PC-9 (cell line): Measurements from ENCODE around the gene FAM180A. TPM values are rescaled to one million over a fixed set of nuclear protein-coding genes. Genes with fewer than 3 reads are reported as not detected.
A peak's percentile ranks its signal among the peaks of the same experiment; 100 is the strongest.

ENCODE experiments used
- BruUV-seq: library from RNA; stranded (reverse); fragments of 400-500 nt; replicated peaks from 2 replicates; lab custom pipeline; 2021; lab: Mats Ljungman, UMichigan
- CTCF ChIA-PET: fragments of 300-600 bp; sonication (Branson Sonifier 250); formaldehyde crosslinking; loops from one replicate; lab custom pipeline; 2022; ENCODE audit warnings: antibody characterized with exemption; lab: Charles Lee
- POLR2A ChIA-PET: fragments of 300-600 bp; sonication (Branson Sonifier 250); formaldehyde crosslinking; loops from one replicate; lab custom pipeline; 2022; ENCODE audit warnings: antibody characterized with exemption; ENCODE audit not compliant: unreplicated experiment; lab: Charles Lee
- DNase-seq, 2 experiments: peaks; one replicate each; pipeline versions ENCODE4 v3.0.0 to v3.0.0-alpha.2; 2015 to 2022; ENCODE audit warnings: mixed read lengths in 1 of 2
- H2AFZ ChIP-seq: fragments of 200-600 bp; sonication (generic); 2 replicates; pipeline ENCODE4 v1.8.1; 2017; ENCODE audit warnings: antibody characterized with exemption
- H3F3A ChIP-seq: fragments of 200-600 bp; sonication (generic); 2 replicates; pipeline ENCODE4 v1.8.1; 2017; ENCODE audit warnings: antibody characterized with exemption, mild to moderate bottlenecking, low read depth; ENCODE audit not compliant: insufficient read depth
- H3K27ac ChIP-seq: fragments of 200-600 bp; sonication (generic); 2 replicates; pipeline ENCODE4 v1.6.1; 2016; ENCODE audit warnings: mixed run types
- H3K27me3 ChIP-seq: fragments of 200-600 bp; sonication (generic); 2 replicates; pipeline ENCODE4 v1.6.1; 2016; ENCODE audit warnings: low read depth, mixed run types; ENCODE audit not compliant: insufficient read depth
- H3K36me3 ChIP-seq: fragments of 200-600 bp; sonication (generic); 2 replicates; pipeline ENCODE4 v1.6.1; 2016; ENCODE audit warnings: low read depth, mixed run types
- H3K4me1 ChIP-seq: fragments of 200-600 bp; sonication (generic); replicated peaks from 2 replicates; pipeline ENCODE4 v1.6.1; 2016; ENCODE audit warnings: mixed run types; ENCODE audit not compliant: insufficient read depth
- H3K4me2 ChIP-seq: fragments of 200-600 bp; sonication (generic); 2 replicates; pipeline ENCODE4 v1.6.1; 2017; ENCODE audit warnings: mixed run types
- H3K4me3 ChIP-seq: fragments of 200-600 bp; sonication (generic); 2 replicates; pipeline ENCODE4 v1.6.1; 2016; ENCODE audit warnings: mixed run types
- H3K79me2 ChIP-seq: fragments of 200-600 bp; sonication (generic); 2 replicates; pipeline ENCODE4 v1.6.1; 2017; ENCODE audit warnings: low read depth, mixed run types
- H3K9me2 ChIP-seq: fragments of 200-600 bp; sonication (generic); 2 replicates; pipeline ENCODE4 v1.8.1; 2017; ENCODE audit warnings: mild to moderate bottlenecking; ENCODE audit not compliant: insufficient read depth
- H3K9me3 ChIP-seq: fragments of 200-600 bp; sonication (generic); 2 replicates; pipeline ENCODE4 v1.8.1; 2016; ENCODE audit warnings: low read depth; ENCODE audit not compliant: insufficient read depth
- H4K20me1 ChIP-seq: fragments of 200-600 bp; sonication (generic); 2 replicates; pipeline ENCODE4 v1.8.1; 2017; ENCODE audit not compliant: insufficient read depth
- EZH2 ChIP-seq: fragments of 200-600 bp; sonication (generic); IDR thresholded peaks from 2 replicates; pipeline ENCODE4 v1.8.0; 2017; ENCODE audit warnings: antibody characterized with exemption, low read depth
- intact Hi-C: fragments of 100-400 bp; cut with micrococcal nuclease; formaldehyde crosslinking; loops from one replicate; pipeline ENCODE4 v1.10.0; 2022; ENCODE audit not compliant: unreplicated experiment
- total RNA-seq: library from RNA; stranded (reverse); gene quantifications from 2 replicates; pipeline ENCODE4 v1.2.3, GENCODE V29; 2021
- TF ChIP-seq, protein P1 (sequence below): fragments of 200-600 bp; sonication (generic); conservative IDR thresholded peaks from 2 replicates; pipeline ENCODE4 v1.6.1; 2017; ENCODE audit warnings: mixed run types, antibody characterized with exemption, mild to moderate bottlenecking, moderate library complexity

Gene FAM180A
- total RNA-seq, 1 experiment from 2014 or later: not detected

DNA sequence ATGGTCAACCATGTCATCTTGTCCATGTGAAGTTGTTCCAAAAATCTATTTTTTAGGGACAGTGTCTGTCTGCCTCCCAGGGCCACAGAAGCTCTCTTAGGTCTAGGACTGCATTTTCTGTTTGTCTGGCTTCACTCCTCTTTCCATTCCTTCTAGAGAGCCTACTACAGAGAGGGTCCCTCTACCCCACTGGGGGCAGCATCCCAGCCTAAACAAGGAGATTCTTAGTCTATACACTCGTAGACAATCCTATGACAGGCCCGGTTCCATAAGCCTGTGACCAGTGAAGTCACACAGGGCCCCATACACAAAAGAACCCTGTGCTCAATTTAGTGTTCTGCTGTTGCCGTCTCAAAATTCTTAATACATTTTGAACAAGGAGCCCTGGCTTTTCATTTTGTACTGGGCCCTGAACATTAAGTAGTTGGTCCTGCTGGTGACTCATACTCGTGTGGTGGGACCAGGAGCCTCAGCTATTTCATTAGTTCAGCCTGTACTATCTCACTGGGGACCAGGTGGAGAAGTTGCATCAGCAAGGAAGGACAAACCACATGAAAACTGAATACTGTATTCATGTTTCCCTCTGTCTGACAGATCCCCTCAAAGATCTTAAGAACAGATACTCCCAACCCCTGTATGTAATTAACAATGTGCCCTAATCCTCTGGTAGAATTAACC lies 23.5 kb upstream of the FAM180A start:
- Histone ChIP-seq H3K4me2 (0 out of 2 replicates have a peak overlapping the region, but pooled peaks have one; percentile 9), H3K27me3 (no peaks in the 10 kb centered on the region), H3K9me2 (no peaks in the 10 kb centered on the region), H3K4me1 (peaks cover 36% of the 10 kb centered on the region), H3K9me3 (peaks cover 5% of the 10 kb centered on the region; the same call in 1 of the 2 replicates), H3F3A (peaks cover 4% of the 10 kb centered on the region), H4K20me1 (no peaks in the 10 kb centered on the region), H3K4me3 (no peak overlapping the region), H2AFZ (peak overlapping the region; percentile 70), H3K79me2 (no peaks in the 10 kb centered on the region), H3K27ac (peak overlapping the region; percentile 77), H3K36me3 (no peaks in the 10 kb centered on the region)
- POLR2A ChIA-PET: interaction anchor here (0.6 kb wide), 1 partner anchor 253 kb away, joined by 18 read pairs; no protein-coding TSS in a partner anchor
- peak; percentile 21 to 76 for DNase-seq
- TF ChIP-seq, protein P1, sequence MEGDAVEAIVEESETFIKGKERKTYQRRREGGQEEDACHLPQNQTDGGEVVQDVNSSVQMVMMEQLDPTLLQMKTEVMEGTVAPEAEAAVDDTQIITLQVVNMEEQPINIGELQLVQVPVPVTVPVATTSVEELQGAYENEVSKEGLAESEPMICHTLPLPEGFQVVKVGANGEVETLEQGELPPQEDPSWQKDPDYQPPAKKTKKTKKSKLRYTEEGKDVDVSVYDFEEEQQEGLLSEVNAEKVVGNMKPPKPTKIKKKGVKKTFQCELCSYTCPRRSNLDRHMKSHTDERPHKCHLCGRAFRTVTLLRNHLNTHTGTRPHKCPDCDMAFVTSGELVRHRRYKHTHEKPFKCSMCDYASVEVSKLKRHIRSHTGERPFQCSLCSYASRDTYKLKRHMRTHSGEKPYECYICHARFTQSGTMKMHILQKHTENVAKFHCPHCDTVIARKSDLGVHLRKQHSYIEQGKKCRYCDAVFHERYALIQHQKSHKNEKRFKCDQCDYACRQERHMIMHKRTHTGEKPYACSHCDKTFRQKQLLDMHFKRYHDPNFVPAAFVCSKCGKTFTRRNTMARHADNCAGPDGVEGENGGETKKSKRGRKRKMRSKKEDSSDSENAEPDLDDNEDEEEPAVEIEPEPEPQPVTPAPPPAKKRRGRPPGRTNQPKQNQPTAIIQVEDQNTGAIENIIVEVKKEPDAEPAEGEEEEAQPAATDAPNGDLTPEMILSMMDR: no peak
- TF ChIP-seq EZH2: no peak
- CTCF ChIA-PET: interaction anchor here (1.3 kb wide), 1 partner anchor 99 kb away, joined by 4 read pairs; no protein-coding TSS in a partner anchor
- BruUV-seq: no TSS peak
- intact Hi-C loops: loop anchor here (5.0 kb wide), 1 partner anchor 60 kb away; no protein-coding TSS in a partner anchor

DNA sequence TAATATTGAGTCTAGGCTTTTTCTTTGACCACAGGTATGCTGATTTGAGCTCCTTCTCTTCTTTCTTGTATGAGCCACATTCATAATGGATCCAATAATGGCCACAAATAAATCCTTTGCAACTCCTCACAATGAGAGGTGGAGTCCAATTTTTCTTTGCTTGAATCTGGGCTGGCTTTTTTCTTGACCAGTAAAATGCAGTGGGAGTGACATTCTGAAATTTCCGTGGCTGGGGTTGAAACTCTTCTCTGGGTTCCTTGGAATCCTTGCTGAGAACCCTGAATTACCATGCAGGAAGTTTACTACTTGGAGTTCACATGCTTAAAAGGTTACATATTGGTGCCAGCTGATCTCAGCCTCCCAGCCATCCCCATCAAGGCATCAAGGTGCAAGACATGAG lies 22.4 kb upstream of the FAM180A start:
- Histone ChIP-seq H3K36me3 (no peaks in the 10 kb centered on the region), H3K9me2 (no peaks in the 10 kb centered on the region), H3K79me2 (no peaks in the 10 kb centered on the region), H3K9me3 (peaks cover 5% of the 10 kb centered on the region; the same call in 1 of the 2 replicates), H3K4me1 (peaks cover 36% of the 10 kb centered on the region), H3F3A (peaks cover 4% of the 10 kb centered on the region; the same call in 1 of the 2 replicates), H3K4me2 (no peak overlapping the region), H3K4me3 (no peak overlapping the region), H4K20me1 (no peaks in the 10 kb centered on the region), H3K27me3 (no peaks in the 10 kb centered on the region), H3K27ac (no peak overlapping the region), H2AFZ (no peak overlapping the region)
- ChIA-PET POLR2A (interaction anchor here (0.6 kb wide), 1 partner anchor 252 kb away, joined by 18 read pairs; no protein-coding TSS in a partner anchor), CTCF (no interaction called here)
- intact Hi-C loops: loop anchor here (5.0 kb wide), 1 partner anchor 59 kb away; no protein-coding TSS in a partner anchor
- DNase-seq: no peak
- TF ChIP-seq EZH2: no peak
- TF ChIP-seq, protein P1: no peak
- BruUV-seq: no TSS peak

DNA sequence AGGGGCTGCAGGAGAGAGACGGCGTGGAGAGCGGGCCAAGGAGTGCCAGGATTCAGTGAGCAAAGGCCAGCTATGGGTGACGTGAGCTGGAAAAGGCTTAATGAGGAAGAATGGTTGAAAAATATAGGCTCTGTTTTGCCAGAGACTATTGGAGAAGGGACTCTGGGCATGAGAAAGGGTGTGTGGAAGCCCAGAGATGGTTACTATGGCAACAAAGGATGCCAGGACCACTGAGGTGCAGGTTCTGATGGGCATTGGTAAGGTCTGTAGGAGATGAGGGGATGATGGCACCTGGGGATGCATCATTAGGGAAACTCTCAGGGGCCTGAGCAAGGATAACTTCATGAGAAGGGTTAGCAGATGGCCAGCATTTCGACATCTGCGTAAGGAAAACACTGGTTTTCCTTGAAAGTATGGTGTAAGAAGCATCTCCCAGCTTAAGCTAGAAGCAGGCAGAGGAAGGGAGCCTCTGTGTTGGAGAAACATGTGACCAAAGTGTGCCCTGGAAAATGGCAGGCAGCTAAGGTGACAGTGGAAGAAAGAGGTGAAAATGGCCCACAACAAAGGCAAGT lies 21.6 kb upstream of the FAM180A start:
- no peaks in the 10 kb centered on the region for H4K20me1 ChIP-seq
- BruUV-seq: no TSS peak
- POLR2A ChIA-PET: no interaction called here

More for the DNA sequence above, 21.6 kb upstream of the FAM180A start:
- Histone ChIP-seq H3K36me3 (no peaks in the 10 kb centered on the region), H3K9me2 (no peaks in the 10 kb centered on the region), H3K27ac (no peak overlapping the region), H3K4me2 (no peak overlapping the region), H3K79me2 (no peaks in the 10 kb centered on the region), H3K27me3 (no peaks in the 10 kb centered on the region), H3K4me1 (peaks cover 36% of the 10 kb centered on the region), H3K4me3 (no peak overlapping the region), H3F3A (peaks cover 4% of the 10 kb centered on the region; the same call in 1 of the 2 replicates), H3K9me3 (peaks cover 5% of the 10 kb centered on the region; the same call in 1 of the 2 replicates), H2AFZ (no peak overlapping the region)
- CTCF ChIA-PET: no interaction called here
- no peak for TF ChIP-seq EZH2
- TF ChIP-seq, protein P1: no peak
- no peak for DNase-seq
- intact Hi-C loops: loop anchor here (5.0 kb wide), 1 partner anchor 58 kb away; no protein-coding TSS in a partner anchor
